ENCODE measurements around the gene ETV3.

ETV3 gene

GRCh38 chr1:157091186-157091585, 47.0 kb downstream of the ETV3 start:
- H3K27ac ChIP-seq, result no peak overlapping the region
- no peak for TF ChIP-seq CTCF (conservative IDR thresholded peaks at IDR 0.05)

- no peak overlapping the region for H3K27ac ChIP-seq
- no peak for TF ChIP-seq CTCF (conservative IDR thresholded peaks at IDR 0.05)
These were observed 47.4 kb downstream of the ETV3 start for GRCh38 chr1:157090771-157091170.

- peak; percentile 93 for TF ChIP-seq CTCF (conservative IDR thresholded peaks at IDR 0.05)
- H3K27ac ChIP-seq, result no peak overlapping the region
These were observed 48.0 kb downstream of the ETV3 start for GRCh38 chr1:157090196-157090647.

- no peak overlapping the region for H3K27ac ChIP-seq
- TF ChIP-seq CTCF (conservative IDR thresholded peaks at IDR 0.05), result no peak
These were observed 48.4 kb downstream of the ETV3 start for GRCh38 chr1:157089789-157090188.

GRCh38 chr1:157088607-157089006, 49.6 kb downstream of the ETV3 start:
- no peak for TF ChIP-seq CTCF (conservative IDR thresholded peaks at IDR 0.05)

GRCh38 chr1:157087030-157087429, 51.2 kb downstream of the ETV3 start:
- no peak for TF ChIP-seq CTCF (conservative IDR thresholded peaks at IDR 0.05)
- no peak overlapping the region for H3K27ac ChIP-seq

More at GRCh38 chr1:157088607-157089006, 49.6 kb downstream of the ETV3 start:
- no peak overlapping the region for H3K27ac ChIP-seq

GRCh38 chr1:157086299-157086698, 51.9 kb downstream of the ETV3 start:
- H3K27ac ChIP-seq, result no peak overlapping the region

More at GRCh38 chr1:157086299-157086698, 51.9 kb downstream of the ETV3 start:
- no peak for TF ChIP-seq CTCF (conservative IDR thresholded peaks at IDR 0.05)
